ENCODE results near the gene ZNF492.

- TF ChIP-seq, protein P1, sequence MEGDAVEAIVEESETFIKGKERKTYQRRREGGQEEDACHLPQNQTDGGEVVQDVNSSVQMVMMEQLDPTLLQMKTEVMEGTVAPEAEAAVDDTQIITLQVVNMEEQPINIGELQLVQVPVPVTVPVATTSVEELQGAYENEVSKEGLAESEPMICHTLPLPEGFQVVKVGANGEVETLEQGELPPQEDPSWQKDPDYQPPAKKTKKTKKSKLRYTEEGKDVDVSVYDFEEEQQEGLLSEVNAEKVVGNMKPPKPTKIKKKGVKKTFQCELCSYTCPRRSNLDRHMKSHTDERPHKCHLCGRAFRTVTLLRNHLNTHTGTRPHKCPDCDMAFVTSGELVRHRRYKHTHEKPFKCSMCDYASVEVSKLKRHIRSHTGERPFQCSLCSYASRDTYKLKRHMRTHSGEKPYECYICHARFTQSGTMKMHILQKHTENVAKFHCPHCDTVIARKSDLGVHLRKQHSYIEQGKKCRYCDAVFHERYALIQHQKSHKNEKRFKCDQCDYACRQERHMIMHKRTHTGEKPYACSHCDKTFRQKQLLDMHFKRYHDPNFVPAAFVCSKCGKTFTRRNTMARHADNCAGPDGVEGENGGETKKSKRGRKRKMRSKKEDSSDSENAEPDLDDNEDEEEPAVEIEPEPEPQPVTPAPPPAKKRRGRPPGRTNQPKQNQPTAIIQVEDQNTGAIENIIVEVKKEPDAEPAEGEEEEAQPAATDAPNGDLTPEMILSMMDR (conservative IDR thresholded peaks at IDR 0.05 in 1 of 2, IDR thresholded peaks at IDR 0.05 in 1 of 2; ENCODE audit: extremely low read depth in 1 of 2, insufficient read depth in 1 of 2, low read depth in 1 of 2, low read length in 2 of 2): no peak
- TF ChIP-seq EZH2 (IDR thresholded peaks at IDR 0.05; ENCODE audit: borderline replicate concordance, low read length): no peak
These were observed 38.2 kb upstream of the ZNF492 start for GRCh38 chr19:22595918-22596341.
